Activated T-cell treated with anti-CD3 and anti-CD28 coated beads for 1 hour (primary cell): ENCODE measurements around the gene ATP8B4.

Experiments
- DNase-seq: peaks from one replicate; pipeline ENCODE4 v3.0.0-alpha.2; 2020; ENCODE audit warnings: low read depth

The ATP8B4 gene

GRCh38 chr15:49809894-49810609 lies 309.0 kb downstream of the ATP8B4 start:
- no peak for DNase-seq

- no peak for DNase-seq
Measured at GRCh38 chr15:49808341-49808740, 310.7 kb downstream of the ATP8B4 start.
